H1 (cell line): ENCODE data around the gene SLC34A1. TPM values are rescaled to one million over a fixed set of nuclear protein-coding genes. Genes with fewer than 3 reads are reported as not detected.

ENCODE experiments used
- CTCF ChIA-PET: fragments of 300-600 bp; sonication (Branson Sonifier 250); formaldehyde crosslinking; loops from one replicate; lab custom pipeline; 2021; ENCODE audit not compliant: partially characterized antibody; lab: Charles Lee
- POLR2A ChIA-PET: fragments of 300-600 bp; sonication (Branson Sonifier 250); formaldehyde crosslinking; loops from one replicate; lab custom pipeline; 2021; ENCODE audit warnings: inconsistent platforms; ENCODE audit not compliant: partially characterized antibody; lab: Charles Lee
- DNase-seq, 2 experiments: peaks; one replicate each; pipeline versions ENCODE4 v3.0.0 to v3.0.0-alpha.2; 2010 to 2022; ENCODE audit warnings: low spot score in 2 of 2, low read depth in 1 of 2, mixed read lengths in 1 of 2
- FAIRE-seq: peaks from 2 replicates; lab custom pipeline; 2011; peaks lifted over from hg19 to GRCh38; lab: Jason Lieb, UNC
- H2AFZ ChIP-seq: 2 replicates; pipeline ENCODE4 v1.8.1; 2012; ENCODE audit warnings: low read length, inconsistent platforms
- H2AK5ac ChIP-seq: 2 replicates; pipeline ENCODE4 v1.6.1; 2013; ENCODE audit warnings: low read depth, low read length
- H2BK120ac ChIP-seq: replicated peaks from 2 replicates; pipeline ENCODE3; 2013; ENCODE audit warnings: low read depth, low read length, inconsistent platforms
- H2BK12ac ChIP-seq: 2 replicates; pipeline ENCODE4 v1.6.1; 2013; ENCODE audit warnings: low read depth, low read length
- H2BK15ac ChIP-seq: 2 replicates; pipeline ENCODE4 v1.6.1; 2013; ENCODE audit warnings: low read length
- H2BK20ac ChIP-seq: 2 replicates; pipeline ENCODE4 v1.6.1; 2013; ENCODE audit warnings: low read length
- H2BK5ac ChIP-seq: 2 replicates; pipeline ENCODE4 v1.6.1; 2013; ENCODE audit warnings: low read depth, low read length
- H3K14ac ChIP-seq: 2 replicates; pipeline ENCODE4 v1.6.1; 2013; ENCODE audit warnings: inconsistent platforms; ENCODE audit not compliant: insufficient read length
- H3K18ac ChIP-seq: 2 replicates; pipeline ENCODE4 v1.6.1; 2013; ENCODE audit warnings: low read length; ENCODE audit errors: extremely low read depth
- H3K23ac ChIP-seq: 2 replicates; pipeline ENCODE4 v1.6.1; 2013; ENCODE audit warnings: inconsistent platforms; ENCODE audit not compliant: insufficient read length
- H3K23me2 ChIP-seq: 2 replicates; pipeline ENCODE4 v1.6.1; 2013; ENCODE audit warnings: low read depth, low read length
- H3K27ac ChIP-seq: 2 replicates; pipeline ENCODE4 v1.6.1; 2011; ENCODE audit warnings: low read depth, low read length, inconsistent platforms
- H3K27me3 ChIP-seq, 4 experiments: replicated peaks in 1 of 4; 1 replicate in 1 of 4; 2 replicates in 3 of 4; pipeline versions ENCODE4 v1.6.1 to v1.8.1; 2011 to 2013; ENCODE audit warnings: low read length in 3 of 4, mild to moderate bottlenecking in 3 of 4, inconsistent platforms in 2 of 4, mixed read lengths in 2 of 4, moderate library complexity in 1 of 4; ENCODE audit not compliant: control insufficient read depth in 3 of 4, insufficient read depth in 3 of 4; ENCODE audit errors: extremely low read depth in 1 of 4
- H3K36me3 ChIP-seq, 4 experiments: 2 replicates each; pipeline versions ENCODE4 v1.6.1 to v1.8.1; 2011 to 2013; ENCODE audit warnings: mild to moderate bottlenecking in 4 of 4, low read length in 3 of 4, moderate library complexity in 2 of 4, control low read depth in 1 of 4, inconsistent platforms in 1 of 4; ENCODE audit not compliant: insufficient read depth in 4 of 4, control insufficient read depth in 2 of 4
- H3K4ac ChIP-seq: replicated peaks from 2 replicates; pipeline ENCODE3; 2013; ENCODE audit warnings: low read length, low read depth, mixed read lengths, inconsistent platforms; ENCODE audit not compliant: insufficient read length
- H3K4me1 ChIP-seq, 4 experiments: replicated peaks in 1 of 4; 1 replicate in 1 of 4; 2 replicates in 3 of 4; pipeline versions ENCODE4 v1.6.1 to v1.8.1; 2011 to 2013; ENCODE audit warnings: low read length in 3 of 4, inconsistent platforms in 2 of 4, mixed read lengths in 1 of 4; ENCODE audit not compliant: insufficient read depth in 4 of 4, control insufficient read depth in 3 of 4
- H3K4me2 ChIP-seq, 2 experiments: 2 replicates each; pipeline versions ENCODE4 v1.6.1 to v1.8.1; 2011 to 2013; ENCODE audit warnings: low read depth in 2 of 2, low read length in 2 of 2, control low read depth in 1 of 2, inconsistent platforms in 1 of 2, mild to moderate bottlenecking in 1 of 2; ENCODE audit not compliant: insufficient read depth in 1 of 2
- H3K4me3 ChIP-seq, 4 experiments: fragments of 200-600, 300-600 bp in 1 of 4; sonication (generic), shearing (Covaris generic), sonication (Bioruptor Twin) in 1 of 4; 2 replicates each; pipeline versions ENCODE4 v1.5.1 to v1.8.1; 2011 to 2016; ENCODE audit warnings: low read length in 4 of 4, low read depth in 3 of 4, control low read depth in 2 of 4, inconsistent platforms in 2 of 4, mild to moderate bottlenecking in 2 of 4, mixed read lengths in 1 of 4, moderate library complexity in 1 of 4; ENCODE audit not compliant: insufficient read depth in 2 of 4; ENCODE audit errors: extremely low read depth in 1 of 4
- H3K56ac ChIP-seq: replicated peaks from 2 replicates; pipeline ENCODE3; 2013; ENCODE audit warnings: low read depth, mild to moderate bottlenecking, mixed read lengths, low read length, inconsistent platforms; ENCODE audit not compliant: insufficient read length
- H3K79me1 ChIP-seq: 2 replicates; pipeline ENCODE4 v1.6.1; 2013; ENCODE audit warnings: low read depth, low read length, control low read depth
- H3K79me2 ChIP-seq, 2 experiments: 2 replicates each; pipeline versions ENCODE4 v1.6.1 to v1.8.1; 2012 to 2013; ENCODE audit warnings: low read length in 2 of 2, mild to moderate bottlenecking in 2 of 2, inconsistent platforms in 1 of 2; ENCODE audit not compliant: insufficient read depth in 2 of 2, control insufficient read depth in 1 of 2
- H3K9ac ChIP-seq, 4 experiments: replicated peaks in 1 of 4; 1 replicate in 1 of 4; 2 replicates in 3 of 4; pipeline versions ENCODE4 v1.6.1 to v1.8.1; 2011 to 2013; ENCODE audit warnings: low read depth in 3 of 4, low read length in 3 of 4, control low read depth in 2 of 4, mild to moderate bottlenecking in 2 of 4, moderate library complexity in 2 of 4, inconsistent platforms in 1 of 4; ENCODE audit errors: extremely low read depth in 1 of 4
- H3K9me3 ChIP-seq, 2 experiments: 2 replicates each; pipeline versions ENCODE4 v1.6.1 to v1.8.1; 2012 to 2013; ENCODE audit warnings: mild to moderate bottlenecking in 2 of 2, moderate library complexity in 2 of 2, control low read depth in 1 of 2, inconsistent platforms in 1 of 2, low read depth in 1 of 2, low read length in 1 of 2, mixed read lengths in 1 of 2; ENCODE audit not compliant: insufficient read depth in 2 of 2
- H4K20me1 ChIP-seq, 2 experiments: replicated peaks in 1 of 2; 2 replicates each; pipeline versions ENCODE3 to v1.8.1; 2011 to 2013; ENCODE audit warnings: inconsistent platforms in 2 of 2, low read length in 2 of 2, mild to moderate bottlenecking in 1 of 2; ENCODE audit not compliant: insufficient read depth in 2 of 2, control insufficient read depth in 1 of 2
- H4K5ac ChIP-seq: 2 replicates; pipeline ENCODE4 v1.6.1; 2013; ENCODE audit warnings: low read length, low read depth, mixed read lengths, inconsistent platforms; ENCODE audit not compliant: insufficient read length
- H4K8ac ChIP-seq: 2 replicates; pipeline ENCODE4 v1.8.0; 2013; ENCODE audit warnings: mild to moderate bottlenecking, moderate library complexity, low read length, inconsistent platforms; ENCODE audit not compliant: insufficient read depth; ENCODE audit errors: extremely low read depth
- H4K91ac ChIP-seq: replicated peaks from 2 replicates; pipeline ENCODE3; 2013; ENCODE audit warnings: low read length, mixed read lengths, inconsistent platforms; ENCODE audit not compliant: insufficient read length
- ASH2L ChIP-seq: fragments of 200-600, 300-600 bp; sonication (generic); IDR thresholded peaks from one replicate; pipeline ENCODE4 v1.7.1; 2017; ENCODE audit warnings: low read length
- E2F6 ChIP-seq: IDR thresholded peaks from 2 replicates; pipeline ENCODE4 v1.6.1; 2012; ENCODE audit warnings: inconsistent platforms
- EP300 ChIP-seq, 2 experiments: IDR thresholded peaks; 1 replicate in 1 of 2; 2 replicates in 1 of 2; pipeline ENCODE4 v1.6.1; 2011 to 2012; ENCODE audit warnings: low read depth in 2 of 2, low read length in 2 of 2, mild to moderate bottlenecking in 2 of 2, borderline replicate concordance in 1 of 2, inconsistent platforms in 1 of 2, moderate library complexity in 1 of 2
- KDM4A ChIP-seq: IDR thresholded peaks from one replicate; pipeline ENCODE4 v1.7.1; 2012; ENCODE audit warnings: low read depth, mild to moderate bottlenecking, moderate library complexity, low read length, inconsistent platforms; ENCODE audit not compliant: severe bottlenecking
- PHF8 ChIP-seq: fragments of 200-600 bp; sonication (generic); conservative IDR thresholded peaks from 2 replicates; pipeline ENCODE4 v1.7.1; 2012; ENCODE audit warnings: low read depth, mild to moderate bottlenecking, inconsistent platforms, low read length, moderate library complexity
- POLR2A ChIP-seq, 2 experiments: IDR thresholded peaks; 1 replicate in 1 of 2; 2 replicates in 1 of 2; pipeline ENCODE4 v1.6.1; 2011; ENCODE audit warnings: low read depth in 2 of 2, low read length in 2 of 2, mild to moderate bottlenecking in 2 of 2; ENCODE audit errors: control extremely low read depth in 1 of 2
- POLR2AphosphoS5 ChIP-seq: IDR thresholded peaks from 2 replicates; pipeline ENCODE4 v1.6.1; 2011; ENCODE audit warnings: low read depth, low read length
- TAF1 ChIP-seq: IDR thresholded peaks from 2 replicates; pipeline ENCODE4 v1.6.1; 2011; ENCODE audit warnings: mild to moderate bottlenecking, low read depth, low read length
- TBP ChIP-seq: IDR thresholded peaks from 2 replicates; pipeline ENCODE4 v1.6.1; 2011; ENCODE audit warnings: low read depth, low read length, improper control_type of control experiment
- WGBS, 2 experiments: shearing (Covaris generic) in 1 of 2; methylation state at CpG; one replicate each; pipeline versions ENCODE4 v1.1.6 to v1.1.7; 2013 to 2015; ENCODE audit warnings: low lambda C conversion rate in 2 of 2, mixed read lengths in 2 of 2, inconsistent platforms in 1 of 2, low coverage in 1 of 2, missing lambda C conversion rate in 1 of 2; ENCODE audit not compliant: insufficient replicate concordance in 2 of 2, insufficient coverage in 1 of 2, insufficient read length in 1 of 2; ENCODE audit errors: extremely low coverage in 1 of 2, missing lambda C conversion rate in 1 of 2; 5-methylcytosine and 5-hydroxymethylcytosine counted together
- polyA plus RNA-seq, 7 experiments: library from polyadenylated mRNA; depleted of rRNA in 3 of 7; stranded (reverse) in 5 of 7; unstranded in 2 of 7; fragments of >200 nt in 5 of 7; fragments of 200-250 nt in 2 of 7; gene quantifications; 1 replicate in 5 of 7; 2 replicates in 1 of 7; 4 replicates in 1 of 7; pipeline versions ENCODE4 v1.2.1 to v1.2.3, GENCODE V29; 2011 to 2013; ENCODE audit warnings: missing spikeins in 2 of 7, mixed read lengths in 2 of 7
- total RNA-seq: library from RNA; stranded (reverse); fragmentation: NEBNext Ultra II Directional; extraction: Animal tissue kit (Norgen Biotek cat#: 25700); gene quantifications from 2 replicates; pipeline ENCODE4 v1.2.1, GENCODE V29; 2021

The SLC34A1 gene
- total and polyA plus RNA-seq, 2 of the 8 experiments (the other 6 are each of a cell fraction or from before 2014, with no cell fraction given), result not detected

GRCh38 chr5:177366528-177367322 lies 17.5 kb upstream of the SLC34A1 start:
- DNase-seq, result peak; percentile 93 to 97
- peak overlapping the region; percentile 50 to 62 (median 55) for H3K9ac ChIP-seq
- POLR2A ChIA-PET, result interaction anchor here (0.7 to 5.9 kb wide), 21 partner anchors 12 to 234 kb away, joined by 3 to 66 read pairs (median 3); partner anchors contain the start of genes GRK6, LMAN2, MXD3 and NSD1
- TF ChIP-seq ASH2L, result peak; percentile 97
- peak in 1 of 2 experiments; percentile 82; a peak in 2 of 3 replicates for TF ChIP-seq POLR2A (IDR thresholded peaks at IDR 0.05; ENCODE audit: control extremely low read depth in 1 of 2, low read depth in 2 of 2, low read length in 2 of 2)
- TF ChIP-seq EP300 (IDR thresholded peaks at IDR 0.05; ENCODE audit: borderline replicate concordance in 1 of 2, low read depth in 2 of 2, low read length in 2 of 2), result peak in 1 of 2 experiments; percentile 18; a peak in 1 of 3 replicates
- TF ChIP-seq POLR2AphosphoS5, result peak; percentile 68
- peak; percentile 40; the same call in 1 of the 2 replicates for TF ChIP-seq TBP
- no peak for TF ChIP-seq E2F6
- TF ChIP-seq PHF8, result peak; percentile 60; the same call in 1 of the 2 replicates
- TF ChIP-seq KDM4A, result peak; percentile 3
- peak; percentile 59; the same call in 1 of the 2 replicates for TF ChIP-seq TAF1

More at GRCh38 chr5:177366528-177367322, 17.5 kb upstream of the SLC34A1 start:
- H2BK12ac ChIP-seq, result peak overlapping the region; percentile 96
- no peak overlapping the region for H3K14ac ChIP-seq
- peak overlapping the region; percentile 94 for H3K56ac ChIP-seq
- H2AFZ ChIP-seq, result no peak overlapping the region
- CTCF ChIA-PET, result interaction anchor here (0.6 to 16.9 kb wide), 14 partner anchors 12 to 302 kb away, joined by 3 to 363 read pairs (median 4); partner anchors contain the start of genes LMAN2, MXD3, PRR7 and RGS14
- H3K4me3 ChIP-seq, result peak overlapping the region; percentile 44 to 65 (median 55)
- H3K27me3 ChIP-seq, result peaks cover 1 to 17% (median 13%) of the 10 kb centered on the region in 4 experiments; a peak in 5 of 7 replicates
- H3K23me2 ChIP-seq, result peaks cover 22% of the 10 kb centered on the region; the same call in 1 of the 2 replicates
- H4K20me1 ChIP-seq, result peaks cover 0 to 8% of the 10 kb centered on the region in 2 experiments
- H3K18ac ChIP-seq, result peak overlapping the region; percentile 95; the same call in 1 of the 2 replicates
- peak overlapping the region; percentile 97; the same call in 1 of the 2 replicates for H2BK15ac ChIP-seq
- H4K5ac ChIP-seq, result peak overlapping the region; percentile 97
- peak overlapping the region; percentile 95 for H4K8ac ChIP-seq
- H2AK5ac ChIP-seq, result peak overlapping the region; percentile 17; the same call in 1 of the 2 replicates
- no peak overlapping the region for H3K23ac ChIP-seq
- peak overlapping the region; percentile 86 for H2BK20ac ChIP-seq
- H2BK120ac ChIP-seq, result peak overlapping the region; percentile 85
- peak overlapping the region; percentile 96 for H4K91ac ChIP-seq
- no peaks in the 10 kb centered on the region for H3K79me2 ChIP-seq
- peaks cover 8 to 42% (median 37%) of the 10 kb centered on the region in 4 experiments for H3K4me1 ChIP-seq
- peak overlapping the region; percentile 99 for H3K4ac ChIP-seq
- no peaks in the 10 kb centered on the region for H3K36me3 ChIP-seq
- 4% methylated on average over 18 of the region's 36 CpGs; no CpG with 5 or more reads in 1 of the 2 experiments for WGBS, 2 experiments
- no peaks in the 10 kb centered on the region for H3K9me3 ChIP-seq
- no peak for FAIRE-seq
- peak overlapping the region; percentile 80 to 86 for H3K4me2 ChIP-seq
- H3K27ac ChIP-seq, result peak overlapping the region; percentile 72
- peak overlapping the region; percentile 95 for H2BK5ac ChIP-seq
- H3K79me1 ChIP-seq, result peaks cover 7% of the 10 kb centered on the region; the same call in 1 of the 2 replicates
